Kidney epithelial cell (primary cell): Measurements from ENCODE around the gene CLSTN2. TPM values are rescaled to one million over a fixed set of nuclear protein-coding genes. Genes with fewer than 3 reads are reported as not detected.

Experiments
- DNase-seq: peaks from one replicate; pipeline ENCODE4 v3.0.0-alpha.2; 2010; ENCODE audit warnings: low read depth
- H3K27me3 ChIP-seq: 2 replicates; pipeline ENCODE4 v1.6.0; 2011; ENCODE audit warnings: low read length; ENCODE audit not compliant: control insufficient read depth, insufficient read depth
- H3K36me3 ChIP-seq: 2 replicates; pipeline ENCODE4 v1.5.1; 2011; ENCODE audit warnings: low read length; ENCODE audit not compliant: control insufficient read depth, insufficient read depth
- H3K4me3 ChIP-seq: 2 replicates; pipeline ENCODE4 v1.5.1; 2011; ENCODE audit warnings: low read depth, mild to moderate bottlenecking, control low read depth, low read length
- total RNA-seq: library from RNA; depleted of rRNA; stranded (reverse); fragments of >200 nt; gene quantifications from 2 replicates; pipeline ENCODE4 v1.2.3, GENCODE V29; 2015
- TF ChIP-seq, protein P1 (sequence below): IDR thresholded peaks from 2 replicates; pipeline ENCODE4 v1.5.1; 2011; ENCODE audit warnings: mild to moderate bottlenecking, moderate library complexity, low read length, control low read depth, inconsistent platforms; ENCODE audit not compliant: insufficient read depth, poor library complexity, severe bottlenecking

CLSTN2 gene
- total RNA-seq, 1 donor from 2014 or later = 10.9 TPM

GRCh38 chr3:140541975-140542653 lies 607.1 kb downstream of the CLSTN2 start:
- Histone ChIP-seq H3K27me3 (no peaks in the 10 kb centered on the region), H3K36me3 (no peaks in the 10 kb centered on the region), H3K4me3 (no peak overlapping the region)
- no peak for DNase-seq
- TF ChIP-seq, protein P1, sequence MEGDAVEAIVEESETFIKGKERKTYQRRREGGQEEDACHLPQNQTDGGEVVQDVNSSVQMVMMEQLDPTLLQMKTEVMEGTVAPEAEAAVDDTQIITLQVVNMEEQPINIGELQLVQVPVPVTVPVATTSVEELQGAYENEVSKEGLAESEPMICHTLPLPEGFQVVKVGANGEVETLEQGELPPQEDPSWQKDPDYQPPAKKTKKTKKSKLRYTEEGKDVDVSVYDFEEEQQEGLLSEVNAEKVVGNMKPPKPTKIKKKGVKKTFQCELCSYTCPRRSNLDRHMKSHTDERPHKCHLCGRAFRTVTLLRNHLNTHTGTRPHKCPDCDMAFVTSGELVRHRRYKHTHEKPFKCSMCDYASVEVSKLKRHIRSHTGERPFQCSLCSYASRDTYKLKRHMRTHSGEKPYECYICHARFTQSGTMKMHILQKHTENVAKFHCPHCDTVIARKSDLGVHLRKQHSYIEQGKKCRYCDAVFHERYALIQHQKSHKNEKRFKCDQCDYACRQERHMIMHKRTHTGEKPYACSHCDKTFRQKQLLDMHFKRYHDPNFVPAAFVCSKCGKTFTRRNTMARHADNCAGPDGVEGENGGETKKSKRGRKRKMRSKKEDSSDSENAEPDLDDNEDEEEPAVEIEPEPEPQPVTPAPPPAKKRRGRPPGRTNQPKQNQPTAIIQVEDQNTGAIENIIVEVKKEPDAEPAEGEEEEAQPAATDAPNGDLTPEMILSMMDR = no peak

DNA sequence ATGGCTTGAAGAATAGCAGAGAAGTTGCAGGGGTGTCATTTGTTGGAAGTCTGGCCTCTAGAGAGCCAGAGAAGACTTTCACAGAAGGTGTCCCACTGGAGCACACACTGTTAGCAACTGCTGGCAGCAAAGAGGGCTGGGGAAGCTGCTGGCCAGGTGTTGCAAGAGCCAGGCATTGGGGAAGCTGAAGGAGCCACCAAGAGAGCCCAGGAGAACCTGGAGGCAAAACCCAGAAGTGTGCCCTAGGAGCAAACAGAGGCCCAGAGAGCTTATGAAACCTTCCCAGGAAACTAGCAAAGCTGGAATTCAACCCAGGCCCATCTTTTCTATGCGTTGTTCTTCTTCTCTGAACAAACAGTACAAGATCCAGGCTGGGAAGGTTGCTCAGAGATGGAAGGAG lies 610.2 kb downstream of the CLSTN2 start:
- DNase-seq = no peak
- TF ChIP-seq, protein P1 = no peak
- no peaks in the 10 kb centered on the region for H3K27me3 ChIP-seq
- no peaks in the 10 kb centered on the region for H3K36me3 ChIP-seq
- H3K4me3 ChIP-seq = no peak overlapping the region

DNA sequence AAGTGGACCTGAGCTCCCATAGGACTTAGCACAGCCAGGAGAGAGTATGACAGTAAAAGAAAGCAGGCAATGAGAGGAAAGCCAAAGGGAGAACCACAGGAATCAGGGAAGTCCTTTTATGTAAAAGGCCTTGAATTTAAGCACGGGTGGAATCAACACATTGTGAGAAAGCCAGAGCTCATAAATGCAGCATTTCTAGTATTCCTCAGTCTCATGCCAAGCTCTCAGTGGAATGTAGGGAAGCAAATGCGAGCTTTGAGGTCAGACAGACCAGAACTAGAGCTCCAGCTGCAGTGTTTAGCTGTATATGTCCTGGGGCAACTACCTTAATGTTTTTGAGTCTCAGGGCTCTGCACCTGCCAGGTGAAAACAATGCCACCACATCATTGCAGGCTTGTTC lies 610.8 kb downstream of the CLSTN2 start:
- no peak for DNase-seq
- no peak overlapping the region for H3K4me3 ChIP-seq
- TF ChIP-seq, protein P1 = no peak

GRCh38 chr3:140546649-140547048 lies 611.7 kb downstream of the CLSTN2 start:
- no peak for DNase-seq
- TF ChIP-seq, protein P1 = no peak
- H3K27me3 ChIP-seq = no peaks in the 10 kb centered on the region
- no peak overlapping the region for H3K4me3 ChIP-seq
- H3K36me3 ChIP-seq = no peaks in the 10 kb centered on the region

More for the DNA sequence above, 610.8 kb downstream of the CLSTN2 start:
- Histone ChIP-seq H3K27me3 (no peaks in the 10 kb centered on the region), H3K36me3 (no peaks in the 10 kb centered on the region)

DNA sequence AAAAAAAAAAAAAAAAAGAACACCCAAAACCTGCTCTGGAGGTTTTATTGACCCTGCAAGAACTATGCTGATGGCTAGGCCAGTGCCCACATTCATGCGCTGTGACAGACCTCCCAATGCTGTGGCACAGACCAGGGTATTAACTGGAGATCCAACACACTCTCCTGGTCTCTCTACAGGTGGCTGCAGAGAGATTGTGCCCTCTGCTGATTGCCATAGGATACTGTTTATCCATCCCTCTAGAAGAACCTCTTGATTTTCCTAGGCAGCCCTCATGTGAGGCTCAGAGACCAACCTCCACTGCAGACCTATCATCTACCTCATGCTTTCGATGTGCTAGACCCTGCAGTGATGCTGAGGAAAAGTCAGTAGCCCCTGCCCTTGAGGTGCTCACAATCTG lies 617.4 kb downstream of the CLSTN2 start:
- Histone ChIP-seq H3K27me3 (no peaks in the 10 kb centered on the region), H3K36me3 (no peaks in the 10 kb centered on the region), H3K4me3 (no peak overlapping the region)
- DNase-seq = no peak
- TF ChIP-seq, protein P1 = peak; percentile 24

DNA sequence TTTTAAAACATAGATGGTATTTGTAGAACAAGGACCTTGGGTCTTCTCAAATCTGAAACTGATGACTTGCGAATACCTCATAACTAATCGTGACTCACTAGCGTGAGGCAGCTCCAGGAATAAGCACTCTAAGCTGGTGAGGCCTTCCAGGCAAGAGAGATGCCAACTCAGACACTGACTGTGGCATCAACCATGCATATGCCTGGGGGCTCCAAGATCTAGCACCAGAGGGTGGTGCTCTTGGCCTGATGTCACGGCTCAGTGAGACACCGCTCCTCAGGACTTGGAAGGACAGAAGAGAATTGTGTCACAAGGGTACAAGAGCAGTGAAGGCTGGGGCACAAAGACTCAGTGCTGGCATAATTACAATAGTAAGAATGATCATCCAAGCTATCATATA lies 617.9 kb downstream of the CLSTN2 start:
- Histone ChIP-seq H3K27me3 (no peaks in the 10 kb centered on the region), H3K36me3 (no peaks in the 10 kb centered on the region), H3K4me3 (no peak overlapping the region)
- DNase-seq = no peak
- TF ChIP-seq, protein P1 = no peak
